NCI-H526 (cell line): ENCODE measurements around the gene URM1.

Experiments used
- DNase-seq, 2 experiments: peaks; one replicate each; lab custom pipeline; 2025; lab: John Stamatoyannopoulos, UW

The URM1 gene

DNA sequence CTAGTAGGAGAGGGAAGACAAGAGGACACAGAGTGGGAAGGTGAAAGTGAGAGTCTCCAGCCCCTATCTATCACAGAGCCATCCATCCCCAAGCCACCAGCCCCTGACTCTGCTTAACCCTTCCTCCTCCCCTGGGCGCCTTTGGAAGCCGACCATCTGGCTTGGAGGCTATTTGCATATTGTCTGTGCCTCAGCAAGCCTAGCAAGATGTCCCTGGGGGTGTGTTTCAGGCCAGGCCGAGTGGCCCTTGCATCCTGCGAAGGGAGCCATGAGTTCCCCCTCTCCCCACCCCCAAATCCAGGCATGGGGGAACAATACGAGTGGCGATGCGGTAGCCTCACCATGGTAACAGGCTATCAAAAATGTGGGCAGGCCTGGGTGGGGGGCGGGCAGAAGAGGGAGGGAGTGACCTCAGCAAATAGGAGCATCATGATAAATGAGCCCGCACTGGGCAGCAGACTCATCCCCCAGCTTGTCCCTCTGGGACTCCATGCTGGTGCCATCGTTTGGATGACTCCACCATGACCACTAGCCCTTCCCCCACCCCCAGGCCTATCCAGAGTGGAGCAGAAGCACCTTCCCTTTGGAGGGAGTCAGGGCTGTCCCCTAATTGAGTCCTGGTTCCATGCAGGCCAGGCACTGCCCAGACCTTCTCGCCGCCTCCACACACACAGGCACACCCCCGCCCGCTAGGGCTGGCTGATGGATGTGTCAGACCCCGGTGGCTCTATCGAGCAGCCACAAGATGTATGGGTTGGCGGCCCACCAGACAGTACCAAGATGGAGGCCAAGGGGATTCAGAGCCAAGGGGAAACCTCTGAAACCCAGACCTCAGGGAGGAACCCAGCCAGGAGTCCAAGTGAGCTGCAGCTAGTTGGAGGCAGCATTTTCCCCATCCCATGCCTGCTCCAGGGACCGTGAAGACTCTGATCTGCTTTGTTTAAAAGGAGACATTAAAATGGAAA, 14.6 kb downstream of the URM1 start:
- no peak for DNase-seq

- no peak for DNase-seq
Measured at GRCh38 chr9:128388150-128388549, 17.0 kb downstream of the URM1 start.

DNA sequence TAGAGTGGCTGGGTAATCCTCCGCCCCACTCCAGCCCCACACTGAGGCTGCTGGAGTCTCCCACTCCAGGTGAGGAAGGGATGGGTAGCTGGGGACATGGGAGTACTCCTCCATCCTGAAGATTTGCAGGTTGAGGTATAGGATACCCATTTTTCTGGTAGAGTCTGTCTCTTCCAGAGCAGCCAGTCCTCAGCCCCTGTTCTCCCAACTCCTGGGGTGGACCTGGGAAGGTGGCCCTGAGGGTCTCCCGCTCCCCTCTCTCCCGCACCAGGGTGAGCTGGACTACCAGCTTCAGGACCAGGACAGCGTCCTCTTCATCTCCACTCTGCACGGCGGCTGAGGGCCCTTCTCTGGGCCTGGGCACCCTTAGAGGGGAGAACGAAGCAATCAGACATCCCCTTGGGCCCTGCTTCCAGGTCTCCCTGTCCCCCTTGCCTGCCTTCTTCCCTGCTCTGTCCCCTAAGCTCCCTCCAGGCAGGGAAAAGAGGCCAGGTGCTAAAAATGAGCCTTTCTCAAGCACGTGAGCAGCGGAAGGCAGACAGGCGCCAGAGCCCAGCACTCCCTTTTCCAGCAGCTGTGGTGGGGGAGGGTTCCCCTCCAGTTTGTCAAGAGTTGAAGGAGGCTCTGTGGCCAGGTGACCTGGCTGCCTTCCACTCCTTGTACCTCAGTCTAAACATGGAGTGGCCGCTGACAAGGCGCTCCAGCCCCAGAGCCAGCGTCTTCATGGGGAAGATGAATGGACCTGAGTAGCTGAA, 18.4 kb downstream of the URM1 start:
- no peak for DNase-seq

GRCh38 chr9:128390150-128390812, 19.1 kb downstream of the URM1 start:
- no peak for DNase-seq

- no peak for DNase-seq
Measured at GRCh38 chr9:128390813-128391711, 19.9 kb downstream of the URM1 start.

- DNase-seq: no peak
Measured at GRCh38 chr9:128391956-128392301, 20.8 kb downstream of the URM1 start.

GRCh38 chr9:128392302-128393144, 21.3 kb downstream of the URM1 start:
- no peak for DNase-seq

DNA sequence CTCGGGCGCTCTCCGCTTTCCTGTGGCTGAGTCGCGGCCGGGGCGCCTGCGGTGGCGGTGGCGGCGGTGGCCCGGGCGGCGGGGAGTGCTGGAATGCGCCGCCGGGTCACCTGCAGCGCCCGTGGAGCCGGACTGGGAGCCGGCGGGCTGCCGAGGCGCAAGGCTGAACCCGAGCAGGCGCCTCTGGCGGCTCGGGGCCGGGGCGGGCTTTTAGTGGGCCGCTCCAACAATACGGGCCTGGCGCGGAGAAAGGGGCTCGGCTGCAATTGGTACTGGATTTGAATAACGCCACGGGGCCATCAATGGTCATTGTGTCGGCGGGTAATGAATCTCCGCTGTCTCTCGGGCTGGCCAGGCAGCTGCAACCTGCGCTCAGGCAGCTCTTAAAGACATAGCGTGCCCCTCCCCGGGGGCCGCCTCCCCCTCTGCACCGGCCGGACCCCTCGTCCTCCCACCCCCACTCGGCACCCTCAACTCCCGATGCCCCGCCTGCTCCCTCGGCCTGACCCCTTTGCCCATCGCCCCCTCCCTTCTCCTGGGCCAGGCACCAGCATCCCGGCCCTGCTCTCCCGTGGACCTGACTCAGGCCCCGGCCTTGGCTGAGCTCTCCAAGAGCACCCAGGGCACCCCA, 22.1 kb downstream of the URM1 start:
- DNase-seq: peak in 1 of 2 experiments; percentile 60

GRCh38 chr9:128393970-128394369, 22.8 kb downstream of the URM1 start:
- peak in 1 of 2 experiments; percentile 31 for DNase-seq

DNA sequence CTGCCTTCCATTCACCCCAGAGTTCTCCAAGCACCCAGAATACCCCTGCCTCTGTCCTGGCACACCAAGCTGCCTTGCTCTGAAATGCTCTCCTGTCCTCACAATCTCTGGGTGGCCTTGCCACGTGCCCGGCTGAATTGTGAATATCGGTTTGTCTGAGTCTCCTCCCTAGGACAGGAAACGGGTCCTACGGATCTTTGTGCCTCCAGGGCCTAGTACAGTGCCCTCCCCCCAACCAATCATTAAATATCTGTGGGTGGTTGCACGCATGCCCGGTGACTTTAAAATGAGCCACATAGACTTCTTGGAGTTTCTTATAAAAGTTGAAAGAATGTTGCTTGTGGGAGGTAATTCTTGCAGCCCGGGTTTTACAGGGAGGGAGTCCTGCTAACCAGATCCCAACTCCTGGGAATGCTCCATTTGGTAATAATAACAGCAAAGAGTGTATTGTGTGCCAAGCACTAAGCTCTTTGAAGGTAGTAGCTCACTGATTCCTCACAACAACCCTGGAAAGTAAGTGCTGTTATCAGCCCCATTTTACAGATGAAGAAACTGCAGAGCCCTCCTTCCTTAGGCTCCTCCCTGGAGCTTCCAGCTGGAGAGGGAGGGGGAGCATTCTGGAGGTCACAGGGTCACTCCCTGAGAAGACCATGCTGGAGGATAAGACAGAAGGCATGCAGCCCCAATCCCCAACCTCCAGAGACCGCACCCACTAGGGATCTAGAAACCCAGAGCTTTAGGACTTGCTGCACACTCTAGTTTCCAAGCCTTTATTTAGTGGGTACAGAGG, 23.4 kb downstream of the URM1 start:
- no peak for DNase-seq

GRCh38 chr9:128396970-128397613, 25.9 kb downstream of the URM1 start:
- no peak for DNase-seq

DNA sequence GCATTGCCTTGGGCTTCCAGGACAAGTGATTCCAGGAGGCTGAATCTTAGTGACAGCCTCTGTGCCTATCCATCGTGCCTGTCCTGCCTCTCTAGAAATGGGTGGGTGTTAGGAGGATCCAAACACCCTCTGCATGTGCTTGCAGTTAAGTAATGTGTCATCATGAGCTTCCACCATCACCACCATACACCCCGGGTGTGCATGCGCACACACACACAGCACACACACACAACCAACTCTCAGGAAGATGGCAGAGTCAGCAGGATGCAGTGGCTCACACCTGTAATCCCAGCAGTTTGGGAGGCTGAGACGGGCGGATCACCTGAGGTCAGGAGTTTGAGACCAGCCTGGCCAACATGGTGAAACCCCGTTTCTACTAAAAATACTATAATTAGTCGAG, 26.7 kb downstream of the URM1 start:
- DNase-seq: no peak

GRCh38 chr9:128399861-128400260, 28.7 kb downstream of the URM1 start:
- DNase-seq: no peak

DNA sequence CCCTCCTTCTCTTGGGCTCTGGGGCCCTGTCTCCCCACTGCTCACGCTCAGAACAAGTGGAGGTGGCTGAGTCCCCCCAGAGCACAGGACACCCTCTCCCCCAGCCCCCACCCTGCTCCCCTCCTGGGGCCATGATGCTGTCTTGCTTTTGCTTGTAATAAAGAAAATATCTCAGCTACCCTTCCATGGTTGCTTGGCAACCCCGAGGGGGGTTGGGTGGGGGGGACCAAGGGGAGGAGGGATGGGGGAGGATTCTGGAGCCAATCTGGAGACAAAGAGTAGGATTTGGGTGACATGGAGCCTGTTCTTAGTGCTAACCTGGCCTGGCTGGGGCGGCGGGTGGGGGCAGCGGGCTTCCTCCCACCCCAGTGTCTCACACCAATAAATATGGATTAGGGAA, 33.4 kb downstream of the URM1 start:
- DNase-seq: no peak

GRCh38 chr9:128405077-128405779, 34.1 kb downstream of the URM1 start:
- no peak for DNase-seq

DNA sequence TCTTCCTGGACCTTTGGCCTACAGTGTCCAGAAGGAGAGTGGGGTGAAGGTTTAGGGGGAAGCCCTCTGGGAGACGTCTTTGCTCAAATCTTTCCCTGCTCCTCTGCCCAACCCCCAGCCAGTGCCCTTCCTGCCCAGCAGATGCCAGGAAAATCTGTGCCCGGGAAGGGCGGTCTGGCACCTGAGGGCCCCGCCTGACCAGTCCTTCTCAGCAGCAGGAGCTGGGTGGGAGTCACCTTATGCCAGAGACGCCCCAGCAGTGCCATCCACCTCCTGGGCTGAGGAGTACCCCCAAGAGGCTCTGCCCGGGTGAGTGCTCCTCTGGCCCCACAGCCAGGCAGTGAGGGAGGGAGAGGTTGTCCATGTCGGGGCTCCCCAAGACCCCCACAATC, 34.6 kb downstream of the URM1 start:
- no peak for DNase-seq

DNA sequence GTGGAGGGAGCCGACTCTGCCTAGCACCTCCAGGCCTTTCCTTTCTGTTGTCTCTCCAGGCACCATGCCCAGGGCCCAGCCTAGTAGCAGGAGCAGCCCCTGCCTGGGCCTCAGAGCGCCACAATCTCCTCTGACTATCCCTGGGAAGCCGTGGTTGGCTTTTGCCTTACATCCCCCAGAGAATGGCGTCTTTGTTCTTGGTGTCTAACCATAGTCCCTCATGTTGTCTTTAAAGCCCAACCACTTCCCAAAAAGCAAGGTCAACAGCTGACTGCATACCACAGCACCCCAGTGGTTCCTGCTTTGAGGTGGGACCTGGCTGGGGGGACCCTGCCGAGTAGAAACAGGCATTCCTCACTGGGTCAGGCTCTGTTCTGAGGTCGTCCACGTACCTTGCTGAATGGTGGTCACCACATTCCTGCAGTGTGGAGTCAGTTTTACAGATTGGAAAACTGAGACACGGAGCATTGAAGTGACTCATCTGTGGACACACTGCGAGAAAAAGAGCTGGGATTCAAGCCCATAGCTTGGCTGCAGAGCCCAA, 35.7 kb downstream of the URM1 start:
- DNase-seq: no peak

GRCh38 chr9:128408963-128409431, 37.8 kb downstream of the URM1 start:
- DNase-seq: no peak
